Activated naive CD4-positive, alpha-beta T cell treated with anti-CD3 and anti-CD28 coated beads, Interleukin-2, amount 50 U/mL, for 24 hours (primary cell): ENCODE data around the gene TBC1D22A.

Experiments used
- H3K27ac Mint-ChIP-seq: one replicate; pipeline ENCODE4 v1.8.0; 2021; ENCODE audit warnings: mild to moderate bottlenecking, mixed read lengths
- H3K27me3 Mint-ChIP-seq: one replicate; pipeline ENCODE4 v1.8.0; 2021; ENCODE audit warnings: mixed read lengths
- H3K36me3 Mint-ChIP-seq: one replicate; pipeline ENCODE4 v1.8.0; 2021; ENCODE audit warnings: mixed read lengths
- H3K4me1 Mint-ChIP-seq: one replicate; pipeline ENCODE4 v1.8.0; 2021; ENCODE audit warnings: mixed read lengths
- H3K4me3 Mint-ChIP-seq: one replicate; pipeline ENCODE4 v1.8.0; 2021; ENCODE audit warnings: mild to moderate bottlenecking, mixed read lengths
- H3K9me3 Mint-ChIP-seq: one replicate; pipeline ENCODE4 v1.8.0; 2021; ENCODE audit warnings: mixed read lengths

Gene TBC1D22A

DNA sequence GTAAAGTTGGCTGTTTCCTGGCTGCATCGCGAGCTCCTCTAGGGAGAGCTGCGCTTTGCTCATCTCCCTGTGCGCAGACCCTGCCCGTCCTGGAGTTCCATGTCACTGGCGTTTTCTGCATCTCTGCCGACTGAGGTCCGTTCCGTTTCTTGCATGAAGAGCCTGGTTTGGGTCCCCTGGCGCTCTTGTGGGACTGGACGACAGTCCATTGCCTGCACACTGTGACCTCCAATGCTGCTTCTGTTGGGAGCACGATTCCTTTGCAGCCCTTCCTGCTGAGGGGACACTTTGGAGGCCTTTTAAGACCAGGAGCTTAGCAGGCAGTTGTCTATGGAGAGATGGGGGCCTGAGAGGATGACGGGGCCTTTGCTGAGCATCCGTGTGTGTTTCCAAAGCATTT is 90.3 kb downstream of the TBC1D22A start:
- H3K27me3 Mint-ChIP-seq = no peaks in the 10 kb centered on the region
- H3K27ac Mint-ChIP-seq = no peak overlapping the region
- peaks cover 51% of the 10 kb centered on the region for H3K4me1 Mint-ChIP-seq
- H3K9me3 Mint-ChIP-seq = no peaks in the 10 kb centered on the region
- H3K36me3 Mint-ChIP-seq = peaks cover 24% of the 10 kb centered on the region
- H3K4me3 Mint-ChIP-seq = no peak overlapping the region

DNA sequence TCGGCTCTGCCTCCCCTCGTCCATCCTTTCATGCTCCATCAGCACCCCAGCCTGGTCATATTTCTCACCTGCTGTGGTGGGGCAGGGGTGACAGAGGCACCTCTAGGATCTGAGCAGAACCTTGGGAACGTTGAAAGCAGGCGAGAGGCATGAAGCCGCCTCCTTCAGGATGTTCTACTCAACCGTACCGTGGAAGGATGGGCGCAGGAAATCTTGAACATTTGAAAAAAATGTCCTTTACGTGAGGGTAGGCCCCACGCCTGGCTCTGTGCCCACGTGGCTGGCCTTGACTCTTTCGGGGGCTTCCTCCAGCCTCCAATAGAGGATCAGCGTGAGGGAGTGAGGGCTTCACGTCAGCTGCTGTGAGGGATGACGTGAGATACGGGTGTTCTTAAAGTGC is 90.7 kb downstream of the TBC1D22A start:
- no peak overlapping the region for H3K4me3 Mint-ChIP-seq
- H3K9me3 Mint-ChIP-seq = no peaks in the 10 kb centered on the region
- H3K36me3 Mint-ChIP-seq = peaks cover 24% of the 10 kb centered on the region
- H3K4me1 Mint-ChIP-seq = peaks cover 51% of the 10 kb centered on the region
- no peak overlapping the region for H3K27ac Mint-ChIP-seq
- no peaks in the 10 kb centered on the region for H3K27me3 Mint-ChIP-seq

DNA sequence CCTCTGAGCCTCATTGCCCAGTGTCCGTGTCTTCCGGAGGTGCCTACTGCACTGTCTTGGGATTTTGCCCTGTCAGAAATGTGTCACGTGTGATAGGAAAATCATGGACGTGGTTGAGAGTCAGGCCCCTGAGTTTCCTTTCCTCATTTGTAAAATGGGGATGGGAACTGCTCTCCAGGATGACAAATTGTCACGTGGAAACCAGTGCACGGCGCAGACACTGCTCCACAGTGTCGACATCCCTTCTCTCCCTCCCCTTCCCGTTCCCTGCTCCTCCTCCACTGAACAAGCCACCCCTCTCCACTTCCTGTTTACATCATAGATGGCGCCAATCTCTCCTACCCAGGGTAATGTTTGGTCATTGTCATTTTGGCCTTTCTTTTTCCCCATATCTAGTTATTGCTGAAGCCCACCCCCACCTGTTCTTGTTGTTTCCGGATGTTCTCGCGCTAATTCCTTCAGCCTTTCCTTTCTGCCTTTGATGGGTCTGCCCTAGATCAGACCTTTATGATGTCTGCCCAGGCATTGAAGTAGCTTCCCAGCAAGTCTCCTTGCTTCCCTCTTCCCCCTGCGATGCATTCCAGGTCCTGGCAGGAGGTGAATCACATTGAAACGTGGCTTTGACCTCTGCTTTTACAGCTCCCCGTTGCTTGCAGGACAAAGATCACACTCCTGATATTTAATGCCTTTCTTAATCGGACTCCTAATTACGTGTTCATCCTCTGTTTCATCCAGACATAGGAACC is 91.8 kb downstream of the TBC1D22A start:
- Mint-ChIP-seq H3K9me3 (no peaks in the 10 kb centered on the region), H3K4me1 (peaks cover 51% of the 10 kb centered on the region), H3K36me3 (peaks cover 22% of the 10 kb centered on the region), H3K27ac (peak overlapping the region; percentile 61), H3K27me3 (no peaks in the 10 kb centered on the region), H3K4me3 (no peak overlapping the region)

DNA sequence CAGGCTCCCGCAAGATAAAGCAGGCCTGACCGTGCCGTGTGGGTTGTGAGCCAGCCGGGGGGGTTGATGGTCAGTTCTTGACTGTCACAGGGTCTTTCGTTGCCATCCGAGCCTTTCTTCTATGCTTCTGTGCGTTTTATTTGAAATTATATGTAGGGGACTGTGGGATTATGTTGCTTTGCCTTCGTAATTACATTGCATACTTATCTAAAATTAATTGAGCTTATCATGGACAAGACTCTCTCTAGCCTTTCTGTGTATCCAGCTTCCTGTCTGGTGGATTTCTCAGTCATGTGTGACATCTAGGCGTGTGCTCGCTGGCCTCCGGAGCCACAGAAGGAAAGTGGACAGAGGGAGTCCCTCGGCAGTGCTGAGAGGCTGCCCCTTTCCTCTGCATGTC is 93.2 kb downstream of the TBC1D22A start:
- no peaks in the 10 kb centered on the region for H3K27me3 Mint-ChIP-seq
- peaks cover 45% of the 10 kb centered on the region for H3K4me1 Mint-ChIP-seq
- peaks cover 16% of the 10 kb centered on the region for H3K36me3 Mint-ChIP-seq
- H3K4me3 Mint-ChIP-seq = no peak overlapping the region
- peak overlapping the region; percentile 46 for H3K27ac Mint-ChIP-seq
- H3K9me3 Mint-ChIP-seq = no peaks in the 10 kb centered on the region

DNA sequence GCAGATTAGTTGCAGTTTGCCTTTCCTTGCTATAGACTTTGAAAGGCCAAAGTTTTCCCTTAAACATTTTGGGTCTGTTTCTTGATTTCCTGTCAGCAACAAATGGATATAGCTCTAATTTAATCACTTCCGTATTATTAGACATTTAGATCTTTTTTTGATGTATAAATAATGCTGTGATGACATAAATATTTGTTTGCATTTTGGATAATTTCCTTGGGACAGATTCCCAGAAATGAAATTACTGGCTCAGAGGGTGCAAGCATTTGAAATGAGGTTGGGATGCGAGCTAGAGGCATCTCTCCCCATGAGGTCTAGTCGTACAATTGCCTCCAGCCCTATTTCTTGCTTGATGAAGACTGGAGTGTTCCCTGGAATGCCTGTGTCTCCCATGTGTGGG is 94.2 kb downstream of the TBC1D22A start:
- no peaks in the 10 kb centered on the region for H3K9me3 Mint-ChIP-seq

DNA sequence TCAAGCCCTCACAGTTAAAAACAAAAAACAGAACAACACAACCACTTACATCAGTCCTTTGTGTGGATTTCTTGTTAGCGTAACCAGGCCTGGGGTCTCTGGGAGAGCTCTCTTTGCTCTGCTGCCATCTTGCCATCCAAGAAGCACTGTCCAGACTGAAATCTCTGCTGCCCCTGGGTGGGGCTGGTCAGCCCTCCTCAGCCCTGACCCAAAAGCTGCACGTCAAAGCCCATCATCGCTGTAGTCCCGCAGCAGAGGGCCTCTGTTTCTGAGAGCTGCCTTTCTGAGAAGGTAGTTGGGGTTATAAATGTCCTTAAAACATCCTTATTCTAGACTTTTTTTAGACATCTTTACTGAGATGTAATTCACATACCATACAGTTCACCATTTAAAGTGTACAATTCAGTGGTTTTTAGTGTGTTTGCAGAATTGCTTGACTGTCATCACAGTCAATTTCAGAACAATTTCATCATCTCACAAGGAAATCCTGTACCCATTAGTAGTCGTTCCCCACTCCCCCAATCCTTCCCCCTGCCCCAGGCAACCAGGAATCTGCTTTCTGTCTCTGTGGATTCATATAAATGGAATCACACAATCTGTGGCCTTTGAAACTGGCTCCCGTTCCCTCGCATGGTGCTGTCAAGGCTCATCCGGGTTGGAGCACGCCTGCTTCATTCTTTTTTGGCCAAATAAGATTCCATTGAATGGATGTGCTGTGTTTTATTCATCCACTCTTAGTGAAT is 94.9 kb downstream of the TBC1D22A start:
- no peaks in the 10 kb centered on the region for H3K9me3 Mint-ChIP-seq
- H3K4me1 Mint-ChIP-seq = peaks cover 41% of the 10 kb centered on the region
- no peaks in the 10 kb centered on the region for H3K27me3 Mint-ChIP-seq
- peaks cover 15% of the 10 kb centered on the region for H3K36me3 Mint-ChIP-seq
- no peak overlapping the region for H3K27ac Mint-ChIP-seq
- H3K4me3 Mint-ChIP-seq = no peak overlapping the region

More for the DNA sequence above, 94.2 kb downstream of the TBC1D22A start:
- Mint-ChIP-seq H3K4me1 (peaks cover 39% of the 10 kb centered on the region), H3K4me3 (no peak overlapping the region), H3K27me3 (no peaks in the 10 kb centered on the region), H3K27ac (no peak overlapping the region), H3K36me3 (peaks cover 12% of the 10 kb centered on the region)

DNA sequence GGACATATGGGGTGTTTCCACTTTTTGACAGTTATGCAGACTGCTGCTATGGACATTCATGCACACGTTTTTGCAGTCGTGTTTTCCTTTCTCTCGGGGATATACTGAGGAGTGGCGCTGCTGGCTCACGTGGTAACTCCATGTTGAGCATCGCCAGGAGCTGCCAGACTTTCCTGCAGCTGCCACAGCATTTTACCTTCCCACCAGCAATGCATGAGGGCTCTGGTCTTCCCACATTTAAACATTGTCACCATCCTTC is 95.4 kb downstream of the TBC1D22A start:
- peaks cover 12% of the 10 kb centered on the region for H3K36me3 Mint-ChIP-seq

DNA sequence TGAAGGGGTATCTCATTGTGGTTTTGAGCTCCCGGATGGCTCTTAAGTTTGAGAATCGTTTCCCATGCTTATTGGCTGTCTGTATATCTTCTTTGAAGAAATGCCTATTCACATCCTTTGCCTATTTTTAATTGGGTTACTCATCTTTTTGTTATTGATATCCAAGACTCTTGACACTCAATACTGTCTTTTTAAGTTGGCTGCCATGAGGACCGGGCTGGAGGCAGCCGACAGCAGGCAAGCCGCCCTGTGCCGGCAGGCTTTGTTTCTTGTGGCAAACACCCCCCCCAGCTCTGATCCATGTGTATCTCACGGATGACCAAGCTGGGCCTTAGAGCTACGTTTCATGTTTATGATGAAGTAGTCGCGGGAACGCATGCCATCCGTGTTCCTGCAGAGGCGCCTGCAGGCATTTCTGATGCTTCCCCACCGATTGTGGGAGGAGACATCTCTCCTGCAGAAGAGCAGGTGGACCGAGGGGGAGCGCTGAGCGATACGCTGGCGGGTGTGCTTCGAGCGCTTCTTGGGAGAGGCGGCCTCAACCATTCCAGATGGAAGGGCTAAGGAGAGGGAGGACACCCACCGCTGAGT is 95.8 kb downstream of the TBC1D22A start:
- peaks cover 12% of the 10 kb centered on the region for H3K36me3 Mint-ChIP-seq
- no peaks in the 10 kb centered on the region for H3K27me3 Mint-ChIP-seq
- H3K4me3 Mint-ChIP-seq = no peak overlapping the region
- peaks cover 37% of the 10 kb centered on the region for H3K4me1 Mint-ChIP-seq
- H3K9me3 Mint-ChIP-seq = no peaks in the 10 kb centered on the region
- H3K27ac Mint-ChIP-seq = no peak overlapping the region

More for the DNA sequence above, 95.4 kb downstream of the TBC1D22A start:
- Mint-ChIP-seq H3K27me3 (no peaks in the 10 kb centered on the region), H3K27ac (no peak overlapping the region), H3K4me3 (no peak overlapping the region), H3K4me1 (peaks cover 37% of the 10 kb centered on the region), H3K9me3 (no peaks in the 10 kb centered on the region)

DNA sequence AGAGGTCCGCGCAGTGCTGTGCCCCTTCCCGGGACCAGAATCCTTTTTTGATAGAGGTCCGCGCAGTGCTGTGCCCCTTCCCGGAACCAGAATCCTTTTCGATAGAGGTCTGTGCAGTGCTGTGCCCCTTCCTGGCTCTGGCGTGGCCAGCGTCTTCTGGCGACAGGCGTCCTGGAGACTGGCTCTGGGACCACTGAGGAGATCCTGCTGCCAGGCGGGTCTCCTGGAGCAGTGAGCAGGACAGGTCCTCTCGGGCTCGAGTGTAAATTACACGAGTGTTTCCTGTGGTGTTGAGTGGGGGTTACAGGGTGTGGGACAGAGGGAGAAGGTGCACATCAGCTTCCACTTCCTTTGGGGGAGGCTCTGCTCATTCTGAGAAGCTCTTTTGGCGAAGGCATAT is 98.1 kb downstream of the TBC1D22A start:
- H3K27me3 Mint-ChIP-seq = no peaks in the 10 kb centered on the region
- H3K9me3 Mint-ChIP-seq = no peaks in the 10 kb centered on the region
- no peak overlapping the region for H3K27ac Mint-ChIP-seq
- H3K4me1 Mint-ChIP-seq = peaks cover 20% of the 10 kb centered on the region
- peaks cover 13% of the 10 kb centered on the region for H3K36me3 Mint-ChIP-seq
- no peak overlapping the region for H3K4me3 Mint-ChIP-seq

DNA sequence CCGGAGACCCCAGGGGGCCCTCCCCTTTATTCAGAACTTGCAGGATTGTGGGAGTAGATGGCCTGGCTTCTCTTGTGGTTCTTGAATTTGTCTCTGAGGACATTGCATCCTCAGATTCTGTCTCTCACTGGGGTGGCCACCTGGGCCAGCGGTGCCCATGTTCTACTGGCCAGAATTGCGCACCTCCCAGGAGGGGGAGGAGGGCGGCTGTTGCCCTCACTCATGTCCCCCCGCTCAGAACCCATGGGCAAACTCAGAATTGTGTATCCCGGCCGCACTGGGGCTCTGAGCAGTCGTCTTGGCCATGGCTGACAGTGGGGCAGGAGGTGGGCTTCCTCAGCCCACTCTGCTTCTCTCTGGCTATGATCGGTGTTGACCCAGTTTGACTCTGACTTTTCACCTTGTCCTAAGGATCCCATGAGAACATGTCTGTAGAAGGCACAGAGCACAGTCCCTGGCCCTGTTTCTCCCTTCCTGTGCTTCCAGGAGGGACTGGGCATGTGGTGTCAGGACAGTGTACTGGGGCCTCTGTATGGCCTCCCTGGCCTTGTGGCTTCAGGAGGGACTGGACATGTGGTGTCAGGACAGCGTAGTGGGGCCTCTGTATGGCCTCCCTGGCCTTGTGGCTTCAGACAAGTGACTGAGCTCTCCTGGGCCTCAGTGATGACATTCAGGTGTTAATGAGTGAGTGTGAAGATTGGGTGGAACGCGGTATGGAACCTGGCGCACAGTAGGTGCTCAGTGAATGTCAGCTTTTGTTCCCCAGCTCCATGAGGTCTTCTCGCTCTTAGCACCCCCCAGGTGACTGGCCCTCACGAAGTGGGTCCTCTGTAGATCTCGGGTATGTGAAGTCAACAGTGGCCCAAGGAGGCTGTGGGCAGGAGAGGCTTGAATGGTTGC is 99.3 kb downstream of the TBC1D22A start:
- Mint-ChIP-seq H3K9me3 (no peaks in the 10 kb centered on the region), H3K4me1 (peaks cover 14% of the 10 kb centered on the region), H3K36me3 (peaks cover 19% of the 10 kb centered on the region), H3K27ac (no peak overlapping the region), H3K4me3 (no peak overlapping the region), H3K27me3 (no peaks in the 10 kb centered on the region)

DNA sequence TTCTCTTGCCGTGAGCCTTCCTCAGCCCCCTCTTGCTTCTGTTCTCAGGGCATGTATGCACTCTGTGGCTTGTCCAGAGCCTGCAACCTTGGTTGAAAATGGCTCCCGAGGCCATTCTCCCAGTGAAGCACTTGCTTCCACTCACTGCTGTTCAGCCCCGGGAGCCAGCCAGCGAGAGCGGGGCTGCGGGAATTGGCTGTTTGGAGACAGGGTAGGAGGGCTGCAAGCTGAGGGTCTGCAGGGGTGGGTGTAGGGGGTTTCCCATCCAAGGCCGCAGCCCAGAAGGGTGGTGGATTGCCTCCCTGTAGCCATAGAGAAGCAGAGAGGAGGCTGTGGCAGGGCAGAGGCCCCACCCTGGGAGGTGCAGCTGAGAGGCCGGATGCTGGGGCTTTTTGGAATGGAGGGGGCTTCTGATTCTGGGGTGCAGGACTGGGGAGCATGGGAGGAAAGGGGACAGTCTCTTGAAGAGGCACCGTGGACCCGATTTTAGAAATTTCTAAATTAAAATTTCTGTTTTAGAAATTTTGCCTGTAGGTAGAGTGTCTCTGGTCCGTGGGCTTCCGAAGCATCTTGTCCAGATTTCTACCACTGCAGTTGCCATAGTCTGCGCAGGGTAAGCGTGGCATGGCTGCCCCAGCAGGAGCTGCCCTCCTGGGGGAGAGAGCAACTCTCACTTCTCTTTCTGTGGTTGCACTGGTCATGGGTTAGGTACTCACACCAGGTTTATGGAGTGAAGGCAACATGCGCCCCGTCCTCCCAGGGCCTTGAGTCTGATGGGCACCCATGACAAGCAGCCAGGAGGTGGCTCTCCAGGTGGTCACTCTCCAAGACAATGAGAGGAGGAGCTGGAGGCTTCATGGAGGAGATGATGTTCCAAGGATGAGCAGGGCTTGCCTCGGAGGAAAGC is 100.2 kb downstream of the TBC1D22A start:
- H3K27ac Mint-ChIP-seq = no peak overlapping the region
- no peaks in the 10 kb centered on the region for H3K9me3 Mint-ChIP-seq
- peaks cover 12% of the 10 kb centered on the region for H3K4me1 Mint-ChIP-seq
- H3K27me3 Mint-ChIP-seq = no peaks in the 10 kb centered on the region
- no peak overlapping the region for H3K4me3 Mint-ChIP-seq
- peaks cover 25% of the 10 kb centered on the region for H3K36me3 Mint-ChIP-seq

DNA sequence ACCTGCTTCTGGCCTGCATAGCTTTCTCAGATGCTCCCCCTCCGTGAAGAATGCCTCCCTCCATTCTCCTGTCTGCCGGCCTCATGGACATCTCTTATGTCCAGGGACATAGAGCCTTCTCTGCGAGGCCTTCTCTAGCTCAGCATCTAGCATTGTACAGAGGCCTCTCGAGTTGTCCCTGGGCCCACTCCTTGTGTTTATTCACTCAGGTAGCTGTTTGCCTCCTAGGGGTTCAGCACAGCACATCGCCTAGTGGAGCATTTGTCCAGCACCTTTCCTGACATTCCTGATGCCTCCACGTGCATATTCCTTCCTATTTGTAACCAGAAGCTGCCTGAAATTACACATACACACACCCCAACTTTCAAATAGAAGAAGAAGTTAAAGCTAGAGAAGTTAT is 101.3 kb downstream of the TBC1D22A start:
- Mint-ChIP-seq H3K4me1 (peaks cover 12% of the 10 kb centered on the region), H3K36me3 (peaks cover 28% of the 10 kb centered on the region), H3K27me3 (no peaks in the 10 kb centered on the region), H3K9me3 (peaks cover 4% of the 10 kb centered on the region), H3K4me3 (no peak overlapping the region), H3K27ac (no peak overlapping the region)

DNA sequence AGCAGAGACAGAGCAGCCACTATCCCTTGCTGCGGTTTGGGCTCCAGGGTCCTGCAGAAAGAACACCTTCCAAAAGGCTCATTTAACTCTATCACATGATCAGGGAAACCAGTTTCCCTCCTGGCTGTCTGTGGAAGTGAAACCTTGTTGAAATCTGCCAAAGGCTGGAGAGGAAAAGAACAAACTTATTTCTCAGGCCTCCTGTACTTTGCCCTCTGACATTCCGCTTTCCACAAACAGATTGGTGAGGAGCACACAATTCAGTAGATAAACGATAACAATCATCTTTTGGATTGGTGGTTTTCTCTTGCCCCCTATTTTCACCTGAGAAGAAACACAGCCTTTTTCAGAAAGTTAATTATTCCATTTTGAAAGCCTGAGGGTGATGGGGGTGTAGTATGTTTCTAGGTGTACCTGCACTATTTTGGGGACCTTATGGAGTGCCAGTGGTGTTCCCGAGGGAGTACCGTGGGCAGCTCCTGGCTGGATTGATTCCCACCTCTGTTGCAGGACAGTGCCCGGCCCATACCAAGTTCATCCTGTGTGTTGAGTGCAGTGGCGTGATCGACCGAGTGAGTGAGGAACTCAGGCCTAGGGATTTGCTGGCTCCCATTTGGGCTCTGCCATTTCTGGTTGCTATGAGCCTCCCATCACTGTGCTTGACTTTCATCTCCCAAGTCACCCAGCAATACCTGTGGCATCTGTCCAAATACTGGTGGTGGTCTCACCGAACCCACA is 102.0 kb downstream of the TBC1D22A start:
- H3K36me3 Mint-ChIP-seq = peaks cover 34% of the 10 kb centered on the region
- H3K4me3 Mint-ChIP-seq = no peak overlapping the region
- peaks cover 12% of the 10 kb centered on the region for H3K4me1 Mint-ChIP-seq
- H3K27ac Mint-ChIP-seq = no peak overlapping the region
- peaks cover 10% of the 10 kb centered on the region for H3K9me3 Mint-ChIP-seq
- no peaks in the 10 kb centered on the region for H3K27me3 Mint-ChIP-seq

DNA sequence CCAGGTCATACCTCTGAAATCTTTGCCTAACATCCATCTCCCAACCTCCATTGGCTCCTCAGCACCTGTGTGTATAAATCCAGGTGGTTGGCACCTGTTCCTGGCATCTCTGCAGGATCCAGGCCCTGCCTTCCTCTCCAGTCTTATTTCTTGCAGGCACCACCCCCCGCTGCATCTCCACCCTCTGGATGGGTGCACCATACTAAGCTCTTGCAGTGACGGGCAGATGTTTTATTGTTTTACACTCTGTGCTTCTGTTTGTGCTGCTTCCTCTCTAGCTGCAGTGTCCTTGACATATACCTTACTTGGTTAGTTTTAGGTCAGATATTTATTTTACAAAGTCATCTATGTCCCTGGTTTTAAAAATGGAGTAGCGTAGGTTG is 102.6 kb downstream of the TBC1D22A start:
- H3K27me3 Mint-ChIP-seq = no peaks in the 10 kb centered on the region
- no peak overlapping the region for H3K4me3 Mint-ChIP-seq
- peaks cover 12% of the 10 kb centered on the region for H3K4me1 Mint-ChIP-seq
- peaks cover 10% of the 10 kb centered on the region for H3K9me3 Mint-ChIP-seq
- H3K36me3 Mint-ChIP-seq = peaks cover 34% of the 10 kb centered on the region
- no peak overlapping the region for H3K27ac Mint-ChIP-seq
